Activated CD4-positive, alpha-beta T cell treated with anti-CD3 and anti-CD28 coated beads, Interleukin-2, amount 10 ng/mL, durations not matched to agents 24 days and 14 days (primary cell): ENCODE results near the gene GPRIN3. TPM values are rescaled to one million over a fixed set of nuclear protein-coding genes. Genes with fewer than 3 reads are reported as not detected.

ENCODE experiments used
- DNase-seq: peaks from one replicate; pipeline ENCODE4 v3.0.0; 2022
- H3K27ac Mint-ChIP-seq: one replicate; pipeline ENCODE4 v1.8.0; 2022; ENCODE audit warnings: mild to moderate bottlenecking, mixed read lengths
- H3K27me3 Mint-ChIP-seq: one replicate; pipeline ENCODE4 v1.8.0; 2022; ENCODE audit warnings: mixed read lengths
- H3K36me3 Mint-ChIP-seq: one replicate; pipeline ENCODE4 v1.8.0; 2022; ENCODE audit warnings: low read depth, mild to moderate bottlenecking, mixed read lengths
- H3K4me1 Mint-ChIP-seq: one replicate; pipeline ENCODE4 v1.8.0; 2021; ENCODE audit warnings: mixed read lengths
- H3K4me3 Mint-ChIP-seq: one replicate; pipeline ENCODE4 v1.8.0; 2022; ENCODE audit warnings: mild to moderate bottlenecking, moderate library complexity, mixed read lengths
- H3K9me3 Mint-ChIP-seq: one replicate; pipeline ENCODE4 v1.8.0; 2021; ENCODE audit warnings: mixed read lengths
- intact Hi-C: fragments of 100-400 bp; cut with micrococcal nuclease; formaldehyde crosslinking; loops from one replicate; pipeline ENCODE4 v1.15.1; 2023
- total RNA-seq: library from RNA; stranded (reverse); gene quantifications from 2 replicates; pipeline ENCODE4 v1.2.3, GENCODE V29; 2022

The GPRIN3 gene
- total RNA-seq, 1 donor from 2014 or later, result 26.2 TPM

GRCh38 chr4:89296399-89296798 is 11.2 kb downstream of the GPRIN3 start:
- no peaks in the 10 kb centered on the region for H3K27me3 Mint-ChIP-seq
- no peaks in the 10 kb centered on the region for H3K9me3 Mint-ChIP-seq
- peaks cover 24% of the 10 kb centered on the region for H3K36me3 Mint-ChIP-seq
- no peak for DNase-seq
- H3K27ac Mint-ChIP-seq, result peak overlapping the region; percentile 88
- intact Hi-C loops, result loop anchor here (5.0 to 10.0 kb wide), 6 partner anchors 184 to 1014 kb away; partner anchors contain the start of genes HERC5, PPM1K, PYURF and TIGD2
- peaks cover 73% of the 10 kb centered on the region for H3K4me1 Mint-ChIP-seq
- H3K4me3 Mint-ChIP-seq, result no peak overlapping the region

GRCh38 chr4:89295415-89295927 is 12.1 kb downstream of the GPRIN3 start:
- peaks cover 30% of the 10 kb centered on the region for H3K36me3 Mint-ChIP-seq

GRCh38 chr4:89294573-89295269 is 12.9 kb downstream of the GPRIN3 start:
- H3K36me3 Mint-ChIP-seq, result peaks cover 36% of the 10 kb centered on the region
- no peaks in the 10 kb centered on the region for H3K9me3 Mint-ChIP-seq
- intact Hi-C loops, result loop anchor here (1.0 to 10.0 kb wide), 10 partner anchors 9 to 1012 kb away; partner anchors contain the start of genes GPRIN3, HERC5, PPM1K and PYURF
- DNase-seq, result peak; percentile 81
- peak overlapping the region; percentile 68 for H3K4me3 Mint-ChIP-seq
- no peaks in the 10 kb centered on the region for H3K27me3 Mint-ChIP-seq
- peaks cover 76% of the 10 kb centered on the region for H3K4me1 Mint-ChIP-seq
- H3K27ac Mint-ChIP-seq, result peak overlapping the region; percentile 98

More at GRCh38 chr4:89295415-89295927, 12.1 kb downstream of the GPRIN3 start:
- Mint-ChIP-seq H3K9me3 (no peaks in the 10 kb centered on the region), H3K27me3 (no peaks in the 10 kb centered on the region), H3K4me3 (peak overlapping the region; percentile 68), H3K4me1 (peaks cover 75% of the 10 kb centered on the region), H3K27ac (peak overlapping the region; percentile 98)
- intact Hi-C loops, result loop anchor here (1.0 to 10.0 kb wide), 10 partner anchors 8 to 1013 kb away; partner anchors contain the start of genes GPRIN3, HERC5, PPM1K and PYURF
- DNase-seq, result peak; percentile 69

GRCh38 chr4:89293299-89293698 is 14.3 kb downstream of the GPRIN3 start:
- peak overlapping the region; percentile 98 for H3K27ac Mint-ChIP-seq
- peaks cover 85% of the 10 kb centered on the region for H3K4me1 Mint-ChIP-seq
- no peaks in the 10 kb centered on the region for H3K27me3 Mint-ChIP-seq
- H3K9me3 Mint-ChIP-seq, result no peaks in the 10 kb centered on the region
- peaks cover 46% of the 10 kb centered on the region for H3K36me3 Mint-ChIP-seq
- intact Hi-C loops, result loop anchor here (10.0 kb wide), 2 partner anchors 768 to 838 kb away; partner anchors contain the start of genes HERC5 and PYURF
- DNase-seq, result peak; percentile 74
- H3K4me3 Mint-ChIP-seq, result peak overlapping the region; percentile 68

GRCh38 chr4:89290727-89291516 is 16.7 kb downstream of the GPRIN3 start:
- no peaks in the 10 kb centered on the region for H3K27me3 Mint-ChIP-seq
- no peaks in the 10 kb centered on the region for H3K9me3 Mint-ChIP-seq
- H3K4me3 Mint-ChIP-seq, result peak overlapping the region; percentile 67
- intact Hi-C loops, result loop anchor here (1.0 to 10.0 kb wide), 4 partner anchors 8 to 836 kb away; partner anchors contain the start of genes HERC5 and PYURF
- peak overlapping the region; percentile 91 for H3K27ac Mint-ChIP-seq
- no peak for DNase-seq
- peaks cover 89% of the 10 kb centered on the region for H3K4me1 Mint-ChIP-seq
- H3K36me3 Mint-ChIP-seq, result peaks cover 45% of the 10 kb centered on the region

- H3K4me3 Mint-ChIP-seq, result peak overlapping the region; percentile 72
- H3K4me1 Mint-ChIP-seq, result peaks cover 91% of the 10 kb centered on the region
- intact Hi-C loops, result loop anchor here (2.0 kb wide), 1 partner anchor 35 kb away; no protein-coding TSS in a partner anchor
- H3K27me3 Mint-ChIP-seq, result no peaks in the 10 kb centered on the region
- H3K27ac Mint-ChIP-seq, result peak overlapping the region; percentile 91
- DNase-seq, result no peak
- no peaks in the 10 kb centered on the region for H3K9me3 Mint-ChIP-seq
- peaks cover 43% of the 10 kb centered on the region for H3K36me3 Mint-ChIP-seq
Measured at GRCh38 chr4:89289312-89289711, 18.3 kb downstream of the GPRIN3 start.

- Mint-ChIP-seq H3K36me3 (peaks cover 47% of the 10 kb centered on the region), H3K4me3 (peak overlapping the region; percentile 72), H3K4me1 (peaks cover 91% of the 10 kb centered on the region), H3K27me3 (no peaks in the 10 kb centered on the region), H3K27ac (peak overlapping the region; percentile 91), H3K9me3 (no peaks in the 10 kb centered on the region)
- no peak for DNase-seq
- intact Hi-C loops, result loop anchor here (2.0 kb wide), 1 partner anchor 34 kb away; no protein-coding TSS in a partner anchor
Measured at GRCh38 chr4:89288430-89288829, 19.2 kb downstream of the GPRIN3 start.

GRCh38 chr4:89287945-89288344 is 19.7 kb downstream of the GPRIN3 start:
- H3K36me3 Mint-ChIP-seq, result peaks cover 47% of the 10 kb centered on the region
- no peaks in the 10 kb centered on the region for H3K27me3 Mint-ChIP-seq
- peak overlapping the region; percentile 72 for H3K4me3 Mint-ChIP-seq
- no peak for DNase-seq
- H3K9me3 Mint-ChIP-seq, result no peaks in the 10 kb centered on the region
- H3K4me1 Mint-ChIP-seq, result peaks cover 91% of the 10 kb centered on the region
- intact Hi-C loops, result loop anchor here (2.0 kb wide), 2 partner anchors 17 to 33 kb away; no protein-coding TSS in a partner anchor
- H3K27ac Mint-ChIP-seq, result peak overlapping the region; percentile 91

GRCh38 chr4:89285745-89286144 is 21.9 kb downstream of the GPRIN3 start:
- no peak for DNase-seq
- Mint-ChIP-seq H3K27ac (peak overlapping the region; percentile 79), H3K36me3 (peaks cover 41% of the 10 kb centered on the region), H3K4me3 (peak overlapping the region; percentile 71), H3K27me3 (no peaks in the 10 kb centered on the region), H3K9me3 (peaks cover 7% of the 10 kb centered on the region), H3K4me1 (peaks cover 83% of the 10 kb centered on the region)
- intact Hi-C loops, result loop anchor here (2.0 kb wide), 2 partner anchors 15 to 31 kb away; no protein-coding TSS in a partner anchor

GRCh38 chr4:89284828-89285227 is 22.8 kb downstream of the GPRIN3 start:
- intact Hi-C loops, result loop anchor here (2.0 kb wide), 1 partner anchor 32 kb away; no protein-coding TSS in a partner anchor
- H3K9me3 Mint-ChIP-seq, result peaks cover 7% of the 10 kb centered on the region
- DNase-seq, result peak; percentile 71
- H3K27me3 Mint-ChIP-seq, result no peaks in the 10 kb centered on the region
- peaks cover 35% of the 10 kb centered on the region for H3K36me3 Mint-ChIP-seq
- H3K27ac Mint-ChIP-seq, result peak overlapping the region; percentile 90
- H3K4me1 Mint-ChIP-seq, result peaks cover 74% of the 10 kb centered on the region
- H3K4me3 Mint-ChIP-seq, result peak overlapping the region; percentile 72

GRCh38 chr4:89284020-89284424 is 23.6 kb downstream of the GPRIN3 start:
- Mint-ChIP-seq H3K9me3 (peaks cover 7% of the 10 kb centered on the region), H3K4me1 (peaks cover 66% of the 10 kb centered on the region), H3K27me3 (no peaks in the 10 kb centered on the region), H3K27ac (peak overlapping the region; percentile 85), H3K36me3 (peaks cover 28% of the 10 kb centered on the region), H3K4me3 (peak overlapping the region; percentile 14)
- no peak for DNase-seq
- intact Hi-C loops, result loop anchor here (2.0 kb wide), 1 partner anchor 33 kb away; no protein-coding TSS in a partner anchor

GRCh38 chr4:89283226-89284009 is 24.2 kb downstream of the GPRIN3 start:
- Mint-ChIP-seq H3K4me1 (peaks cover 63% of the 10 kb centered on the region), H3K36me3 (peaks cover 28% of the 10 kb centered on the region), H3K27me3 (no peaks in the 10 kb centered on the region), H3K27ac (peak overlapping the region; percentile 85), H3K4me3 (peak overlapping the region; percentile 14), H3K9me3 (peaks cover 7% of the 10 kb centered on the region)
- intact Hi-C loops, result loop anchor here (2.0 kb wide), 1 partner anchor 33 kb away; no protein-coding TSS in a partner anchor
- DNase-seq, result peak; percentile 72
